Pons (tissue), 1 donor: Measurements from ENCODE around the gene STARD9.
A peak's percentile ranks its signal among the peaks of the same experiment; 100 is the strongest.
"Not testable (repeated sequence)": the region's sequence is repeated elsewhere in the genome, so short reads cannot be mapped to it uniquely, and the experiment has no call there.

Experiments
- DNase-seq: peaks from one replicate; pipeline ENCODE4 v3.0.0-alpha.2; 2016; ENCODE audit warnings: low spot score

STARD9 gene

DNA sequence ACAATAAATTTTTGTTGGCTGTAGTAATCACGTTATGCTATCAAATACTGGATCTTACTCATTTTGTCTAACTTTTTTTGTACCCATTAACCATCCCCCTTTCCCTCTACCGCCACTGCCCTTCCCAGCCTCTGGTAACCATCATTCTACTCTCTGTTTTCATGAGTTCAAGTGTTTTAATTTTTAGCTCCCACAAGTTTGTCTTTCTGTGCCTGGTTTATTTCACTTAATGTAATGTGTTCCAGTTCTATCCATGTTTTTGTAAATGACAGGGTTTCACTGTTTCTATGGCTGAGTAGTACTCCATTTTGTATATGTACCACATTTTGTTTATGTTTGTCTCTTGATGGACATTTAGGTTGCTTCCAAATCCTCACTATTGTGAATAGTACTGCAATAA lies 52.1 kb downstream of the STARD9 start:
- no peak for DNase-seq

DNA sequence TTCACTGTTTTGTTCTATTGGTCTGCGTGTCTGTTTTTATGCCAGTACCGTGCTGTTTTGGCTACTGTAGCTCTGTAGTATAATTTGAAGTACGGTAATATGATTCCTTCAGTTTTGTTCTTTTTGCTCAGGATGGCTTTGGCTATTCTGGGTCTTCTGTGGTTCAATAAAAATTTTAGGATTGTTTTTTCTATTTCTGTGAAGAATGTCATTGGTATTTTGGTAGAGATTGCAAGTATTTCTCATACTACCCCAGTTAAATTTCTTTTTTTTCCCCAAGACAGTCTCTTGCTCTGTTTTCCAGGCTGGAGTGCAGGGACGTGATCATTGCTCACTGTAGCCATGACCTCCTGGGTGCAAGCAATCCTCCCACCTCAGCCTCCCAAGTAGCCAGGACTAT lies 53.4 kb downstream of the STARD9 start:
- no peak for DNase-seq

GRCh38 chr15:42632105-42632675 lies 56.8 kb downstream of the STARD9 start:
- no peak for DNase-seq

- no peak for DNase-seq
Observed at GRCh38 chr15:42640109-42640508, 64.7 kb downstream of the STARD9 start.

- DNase-seq: peak; percentile 90
Observed at GRCh38 chr15:42650208-42651066, 75.0 kb downstream of the STARD9 start.

DNA sequence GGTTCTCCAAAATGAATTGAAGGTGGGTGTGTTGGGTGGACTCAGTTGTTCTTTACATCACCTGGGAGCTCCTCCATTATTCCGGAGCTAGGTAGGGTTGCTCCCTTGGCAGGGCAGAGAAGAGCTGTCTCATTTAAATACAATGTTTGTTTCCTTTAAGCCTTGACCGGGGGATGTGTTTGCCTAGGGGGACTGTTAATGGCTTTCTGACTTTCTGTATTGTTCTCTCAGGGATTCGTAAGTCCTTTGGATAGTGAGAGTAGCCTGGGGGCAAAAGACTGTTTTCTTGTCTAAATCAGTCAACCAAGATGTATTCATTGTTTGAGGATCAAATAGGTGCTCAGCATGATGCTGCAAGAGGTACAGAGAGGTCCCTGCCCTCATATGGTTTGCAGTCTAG lies 90.4 kb downstream of the STARD9 start:
- no peak for DNase-seq

- no peak for DNase-seq
Observed at GRCh38 chr15:42667855-42668254, 92.4 kb downstream of the STARD9 start.

DNA sequence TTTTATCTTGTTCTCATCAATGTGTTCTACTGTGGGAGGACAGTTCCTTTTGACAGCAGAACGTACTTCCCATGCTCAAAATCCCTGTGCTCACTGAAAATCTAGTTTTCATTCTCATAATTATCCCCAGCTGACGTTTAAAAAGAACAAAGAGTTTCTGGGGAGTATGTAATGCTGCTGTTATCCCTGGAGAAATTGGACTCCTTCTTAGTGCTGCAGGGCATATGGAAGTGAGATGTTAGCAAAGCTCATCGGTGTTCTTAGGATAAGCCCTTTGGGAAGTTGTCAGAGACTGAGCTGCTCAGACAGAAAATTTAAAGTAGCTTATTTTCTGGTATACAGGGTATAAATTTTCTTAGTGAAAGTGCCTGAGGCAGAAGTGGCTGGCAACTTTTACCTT lies 95.0 kb downstream of the STARD9 start:
- no peak for DNase-seq

DNA sequence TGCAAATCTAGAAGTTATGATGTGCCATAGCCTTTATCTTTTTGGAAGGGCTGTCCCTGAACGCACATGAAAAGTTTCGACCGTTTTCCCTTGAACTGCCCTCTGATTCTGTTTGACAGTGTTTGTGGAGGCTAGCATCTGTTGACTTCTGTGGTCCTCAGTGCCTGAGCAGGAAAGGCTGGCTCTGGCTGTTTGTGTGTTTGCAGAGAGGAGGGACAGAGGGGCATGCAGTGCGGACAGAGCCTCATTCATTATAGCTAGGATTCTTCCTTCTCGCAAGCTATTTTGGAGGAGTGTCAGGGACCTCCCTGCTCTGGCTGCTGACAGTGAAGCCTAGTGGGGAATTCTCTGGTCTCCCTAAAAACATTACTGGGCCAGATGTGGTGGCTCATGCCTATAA lies 97.0 kb downstream of the STARD9 start:
- peak; percentile 51 for DNase-seq

DNA sequence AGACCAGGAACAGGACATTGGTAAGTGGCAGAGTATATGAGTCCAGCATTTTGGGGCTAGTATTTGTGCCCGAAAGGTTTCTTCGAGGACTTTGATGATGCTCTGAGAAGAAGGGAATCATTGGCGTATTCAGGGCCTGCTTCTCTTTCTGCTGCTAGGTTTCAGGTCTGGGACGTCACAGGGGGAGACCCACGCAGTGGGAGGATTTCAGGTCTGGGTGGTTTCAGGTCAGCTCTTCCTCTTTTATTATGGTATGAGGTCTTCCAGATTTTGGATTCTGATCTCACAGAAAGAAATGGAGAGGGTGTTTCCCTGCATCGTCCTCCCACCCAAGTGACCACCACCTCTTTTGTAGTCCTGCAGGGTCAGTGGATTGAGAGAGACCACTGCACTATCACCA lies 99.1 kb downstream of the STARD9 start:
- DNase-seq: no peak

DNA sequence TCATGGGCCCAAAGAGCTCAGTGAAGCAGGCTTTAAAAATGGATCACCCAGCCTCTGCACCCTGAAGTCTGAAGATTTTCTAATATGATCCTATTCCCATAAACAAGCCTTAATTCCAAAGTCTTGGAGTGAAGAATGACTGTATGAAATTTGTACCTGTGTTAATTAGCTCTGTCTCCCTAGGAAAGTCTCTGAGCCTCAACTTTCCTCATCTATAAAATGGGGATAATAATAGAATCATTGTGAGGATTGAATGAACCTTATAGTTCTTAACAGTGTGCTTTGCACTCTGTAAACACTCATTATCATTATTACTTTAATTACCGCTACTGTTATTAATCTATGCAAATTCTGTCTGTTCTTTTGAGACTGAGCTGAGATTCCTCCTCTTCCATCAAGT lies 99.6 kb downstream of the STARD9 start:
- DNase-seq: no peak

DNA sequence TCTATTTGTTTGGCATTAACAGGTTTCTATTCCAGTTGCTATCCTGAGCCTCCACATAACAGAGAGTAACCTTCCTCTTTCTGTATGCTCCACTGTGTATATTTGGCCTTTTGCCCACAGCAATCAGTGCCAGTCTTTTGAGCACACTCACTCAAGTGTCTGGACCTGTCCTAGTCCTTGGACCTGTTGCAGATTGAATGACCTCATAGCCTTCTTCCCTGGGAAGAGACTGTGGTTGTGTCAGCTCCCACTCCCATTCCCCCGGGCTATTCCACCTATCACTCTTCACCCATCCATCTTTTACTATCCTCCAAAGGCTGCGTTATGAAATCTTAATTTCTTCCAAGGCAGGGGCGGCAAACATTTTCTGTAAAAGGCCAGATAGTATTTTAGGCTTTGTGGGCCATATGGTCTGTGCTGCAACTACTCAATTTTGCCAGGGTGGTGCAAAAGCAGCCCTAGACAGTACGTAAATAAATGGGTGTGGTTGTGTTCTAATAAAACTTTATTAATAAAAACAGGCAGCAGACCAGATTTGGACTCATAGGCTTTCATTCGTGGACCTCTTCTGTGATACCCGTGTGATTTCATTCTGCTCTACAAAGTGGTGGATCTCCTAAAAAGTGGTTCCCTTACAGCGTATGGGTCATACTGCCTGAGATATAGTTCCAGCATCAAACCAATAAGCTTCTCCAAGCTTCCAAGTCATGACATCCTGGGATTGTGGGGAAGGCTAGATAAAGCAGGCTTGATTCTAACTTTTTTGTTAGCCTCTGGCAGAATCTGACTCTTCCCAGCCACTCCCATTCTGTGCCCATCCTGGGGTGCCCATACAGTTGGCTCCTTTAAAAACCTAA lies 104.1 kb downstream of the STARD9 start:
- DNase-seq: no peak

GRCh38 chr15:42680142-42680482 lies 104.7 kb downstream of the STARD9 start:
- not testable (repeated sequence) for DNase-seq

DNA sequence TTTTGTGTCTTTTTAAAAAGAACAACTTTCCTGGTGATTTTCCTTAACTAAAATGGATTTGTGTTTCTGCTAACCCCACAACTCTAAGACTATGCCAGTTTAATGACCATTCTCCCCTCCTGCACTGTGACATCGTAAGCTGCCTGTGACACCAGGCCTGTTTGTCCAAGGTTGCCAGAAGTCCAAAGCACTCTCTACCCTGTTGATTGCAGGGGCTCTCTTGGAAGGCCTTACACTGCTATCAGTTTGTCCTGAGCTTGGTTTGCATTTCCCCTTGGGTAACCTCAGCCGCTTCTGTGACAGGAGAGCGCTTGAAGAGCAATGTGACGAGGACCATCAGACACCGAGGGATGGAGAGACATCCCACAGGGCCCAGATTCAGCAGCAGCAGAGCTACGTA lies 105.7 kb downstream of the STARD9 start:
- no peak for DNase-seq

- DNase-seq: no peak
Observed at GRCh38 chr15:42686281-42686680, 110.9 kb downstream of the STARD9 start.

DNA sequence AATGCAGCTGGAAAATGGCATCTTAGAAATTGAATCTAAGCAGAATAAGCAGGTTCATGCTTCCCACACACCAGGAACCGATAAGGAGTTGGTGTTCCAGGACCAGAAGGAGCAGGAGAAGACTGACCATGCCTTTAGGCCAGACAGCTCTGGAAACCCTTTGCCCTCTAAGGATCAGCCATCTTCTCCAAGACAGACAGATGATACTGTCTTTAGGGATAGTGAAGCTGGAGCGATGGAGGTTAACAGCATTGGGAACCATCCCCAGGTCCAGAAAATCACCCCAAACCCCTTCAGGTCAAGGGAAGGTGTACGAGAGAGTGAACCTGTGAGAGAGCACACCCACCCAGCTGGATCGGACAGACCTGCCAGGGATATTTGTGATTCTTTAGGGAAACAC lies 112.3 kb downstream of the STARD9 start:
- no peak for DNase-seq

DNA sequence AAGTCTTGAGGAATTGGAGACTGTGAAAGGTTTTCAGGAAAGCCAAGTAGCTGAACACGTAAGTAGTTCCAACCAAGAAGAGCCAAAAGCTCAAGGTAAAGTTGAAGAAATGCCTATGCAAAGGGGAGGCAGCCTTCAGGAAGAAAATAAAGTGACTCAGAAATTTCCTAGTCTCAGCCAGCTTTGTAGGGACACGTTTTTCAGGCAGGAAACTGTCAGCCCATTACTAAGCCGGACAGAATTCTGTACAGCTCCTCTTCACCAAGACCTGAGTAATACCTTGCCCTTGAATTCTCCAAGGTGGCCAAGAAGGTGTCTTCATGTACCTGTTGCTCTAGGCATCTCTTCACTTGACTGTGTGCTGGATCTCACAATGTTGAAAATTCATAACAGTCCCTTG lies 112.9 kb downstream of the STARD9 start:
- no peak for DNase-seq

DNA sequence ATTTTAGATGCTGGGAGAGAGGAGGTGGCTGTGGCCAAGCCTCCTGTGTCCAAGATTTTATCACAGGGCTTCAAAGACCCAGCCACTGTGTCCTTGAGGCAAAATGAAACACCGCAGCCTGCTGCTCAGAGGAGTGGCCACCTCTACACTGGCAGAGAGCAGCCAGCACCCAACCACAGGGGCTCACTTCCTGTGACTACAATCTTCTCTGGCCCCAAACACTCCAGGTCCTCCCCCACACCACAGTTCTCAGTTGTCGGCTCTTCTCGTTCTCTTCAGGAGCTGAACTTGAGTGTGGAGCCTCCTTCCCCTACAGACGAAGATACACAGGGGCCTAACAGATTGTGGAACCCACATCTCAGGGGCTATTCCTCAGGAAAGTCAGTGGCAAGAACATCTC lies 115.9 kb downstream of the STARD9 start:
- no peak for DNase-seq

GRCh38 chr15:42691770-42692169 lies 116.4 kb downstream of the STARD9 start:
- DNase-seq: no peak

DNA sequence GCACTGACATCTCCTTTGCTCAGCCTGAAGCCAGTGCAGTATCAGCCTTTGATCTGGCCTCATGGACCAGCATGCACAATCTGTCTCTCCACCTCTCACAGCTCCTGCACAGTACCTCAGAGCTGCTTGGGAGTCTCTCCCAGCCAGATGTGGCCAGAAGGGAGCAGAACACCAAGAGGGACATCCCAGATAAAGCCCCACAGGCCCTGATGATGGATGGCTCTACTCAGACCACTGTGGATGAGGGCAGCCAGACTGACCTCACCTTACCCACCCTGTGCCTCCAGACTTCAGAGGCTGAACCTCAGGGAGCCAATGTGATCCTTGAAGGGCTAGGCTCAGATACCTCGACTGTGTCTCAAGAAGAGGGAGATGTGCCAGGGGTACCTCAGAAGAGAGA lies 117.1 kb downstream of the STARD9 start:
- no peak for DNase-seq

- DNase-seq: no peak
Observed at GRCh38 chr15:42692997-42693396, 117.6 kb downstream of the STARD9 start.

DNA sequence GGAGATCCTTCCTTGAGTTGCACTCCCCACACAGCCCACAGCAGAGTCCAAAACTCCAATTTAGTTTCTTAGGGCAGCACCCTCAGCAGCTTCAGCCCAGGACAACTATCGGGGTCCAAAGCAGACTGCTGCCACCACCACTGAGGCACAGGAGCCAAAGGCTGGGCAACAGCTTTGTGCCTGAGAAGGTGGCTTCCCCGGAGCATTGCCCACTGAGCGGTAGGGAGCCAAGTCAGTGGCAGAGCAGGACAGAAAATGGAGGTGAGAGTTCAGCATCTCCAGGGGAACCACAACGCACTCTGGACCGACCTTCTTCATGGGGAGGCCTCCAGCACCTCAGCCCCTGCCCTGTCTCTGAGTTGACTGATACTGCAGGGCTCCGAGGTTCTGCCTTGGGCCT lies 118.1 kb downstream of the STARD9 start:
- DNase-seq: no peak

DNA sequence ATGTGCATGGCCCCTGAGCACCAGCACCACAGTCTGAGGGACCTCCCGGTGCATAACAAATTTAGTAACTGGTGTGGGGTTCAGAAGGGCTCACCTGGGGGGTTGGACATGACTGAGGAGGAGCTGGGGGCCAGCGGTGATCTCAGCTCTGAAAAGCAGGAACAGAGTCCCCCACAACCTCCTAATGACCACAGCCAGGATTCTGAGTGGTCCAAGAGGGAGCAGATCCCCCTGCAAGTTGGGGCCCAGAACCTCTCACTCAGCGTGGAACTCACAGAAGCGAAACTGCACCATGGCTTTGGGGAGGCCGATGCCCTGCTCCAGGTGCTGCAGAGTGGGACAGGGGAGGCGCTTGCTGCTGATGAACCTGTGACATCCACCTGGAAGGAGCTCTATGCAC lies 118.5 kb downstream of the STARD9 start:
- DNase-seq: no peak
